HepG2 (cell line): ENCODE measurements around the gene DDX23. TPM values are rescaled to one million over a fixed set of nuclear protein-coding genes. Genes with fewer than 3 reads are reported as not detected.
A peak's percentile ranks its signal among the peaks of the same experiment; 100 is the strongest.

Source experiments
- ARID4A ChIP-seq: sonication (generic); formaldehyde crosslinking; IDR thresholded peaks from 2 replicates; pipeline ENCODE4 v1.5.0; 2020; ENCODE audit warnings: mild to moderate bottlenecking, missing genetic modification reagents, borderline replicate concordance
- ATAD3A ChIP-seq: sonication (generic); formaldehyde crosslinking; IDR thresholded peaks from 2 replicates; pipeline ENCODE4 v1.4.0; 2020; ENCODE audit warnings: missing genetic modification reagents
- E2F5 ChIP-seq: sonication (generic); formaldehyde crosslinking; conservative IDR thresholded peaks from 2 replicates; pipeline ENCODE4 v1.4.0; 2020; ENCODE audit warnings: missing genetic modification reagents
- FOXA1 ChIP-seq, 2 experiments: fragments of 450-650 bp in 1 of 2; sonication (generic) in 1 of 2; formaldehyde crosslinking in 1 of 2; IDR thresholded peaks; 2 replicates each; pipeline versions ENCODE4 v1.4.0 to v1.6.1; 2016 to 2020; ENCODE audit warnings: missing genetic modification reagents in 1 of 2
- FOXA3 ChIP-seq: IDR thresholded peaks from 2 replicates; pipeline ENCODE4 v1.6.1; 2016; ENCODE audit warnings: missing genetic modification reagents, missing compliant biosample characterization
- GMEB2 ChIP-seq: IDR thresholded peaks from 2 replicates; pipeline ENCODE4 v1.6.1; 2016; ENCODE audit warnings: missing biosample characterization, missing genetic modification reagents, low read depth
- HNF4A ChIP-seq: sonication (generic); formaldehyde crosslinking; IDR thresholded peaks from 2 replicates; pipeline ENCODE4 v1.4.0; 2020; ENCODE audit warnings: missing genetic modification reagents
- SNAPC2 ChIP-seq: sonication (generic); formaldehyde crosslinking; IDR thresholded peaks from 2 replicates; pipeline ENCODE4 v1.8.1; 2022; ENCODE audit warnings: mild to moderate bottlenecking, missing genetic modification reagents
- SRSF9 ChIP-seq: fragments of 200-400 bp; formaldehyde crosslinking; IDR thresholded peaks from 2 replicates; pipeline ENCODE4 v1.6.1; 2018; ENCODE audit warnings: borderline replicate concordance, mild to moderate bottlenecking, low read depth, low read length; ENCODE audit not compliant: insufficient read depth, poor library complexity, severe bottlenecking
- TOE1 ChIP-seq: sonication (generic); formaldehyde crosslinking; IDR thresholded peaks from 2 replicates; pipeline ENCODE4 v1.4.0; 2020; ENCODE audit warnings: mild to moderate bottlenecking, missing genetic modification reagents
- ZBTB43 ChIP-seq: sonication (generic); formaldehyde crosslinking; conservative IDR thresholded peaks from 2 replicates; pipeline ENCODE4 v1.4.0; 2020; ENCODE audit warnings: missing genetic modification reagents
- ZFY ChIP-seq: sonication (generic); formaldehyde crosslinking; IDR thresholded peaks from 2 replicates; pipeline ENCODE4 v1.4.0; 2020; ENCODE audit warnings: missing genetic modification reagents
- ZNF225 ChIP-seq: sonication (generic); formaldehyde crosslinking; IDR thresholded peaks from 2 replicates; pipeline ENCODE4 v1.4.0; 2020; ENCODE audit warnings: mild to moderate bottlenecking, missing genetic modification reagents
- ZNF512B ChIP-seq: sonication (generic); formaldehyde crosslinking; IDR thresholded peaks from 2 replicates; pipeline ENCODE4 v1.5.1; 2020; ENCODE audit warnings: missing genetic modification reagents, mild to moderate bottlenecking, borderline replicate concordance
- ZNF709 ChIP-seq: sonication (generic); formaldehyde crosslinking; IDR thresholded peaks from 2 replicates; pipeline ENCODE4 v1.5.0; 2020; ENCODE audit warnings: mild to moderate bottlenecking, missing genetic modification reagents
- ZNF790 ChIP-seq: sonication (generic); formaldehyde crosslinking; IDR thresholded peaks from 2 replicates; pipeline ENCODE4 v1.8.0; 2022; ENCODE audit warnings: missing genetic modification reagents, mild to moderate bottlenecking, borderline replicate concordance
- ZSCAN22 ChIP-seq: sonication (generic); formaldehyde crosslinking; IDR thresholded peaks from 2 replicates; pipeline ENCODE4 v1.4.0; 2020; ENCODE audit warnings: mild to moderate bottlenecking, missing genetic modification reagents
- polyA plus RNA-seq, 8 experiments: library from polyadenylated mRNA; depleted of rRNA in 3 of 8; stranded (reverse) in 7 of 8; unstranded in 1 of 8; fragments of >200 nt; fragmentation: Illumina TruSeq in 4 of 8; extraction: Trizol in 4 of 8; gene quantifications; 2 replicates each; pipeline versions ENCODE4 v1.2.1 to v1.2.3, GENCODE V29; 2011 to 2016; ENCODE audit warnings: low read depth in 4 of 8, missing spikeins in 1 of 8, mixed read lengths in 1 of 8; ENCODE audit not compliant: insufficient read depth in 1 of 8
- total RNA-seq, 5 experiments: library from RNA; depleted of rRNA; stranded (reverse); fragments of >200 nt; fragmentation: Illumina TruSeq; extraction: Trizol; gene quantifications; 2 replicates each; pipeline ENCODE4 v1.2.3, GENCODE V29; 2016; ENCODE audit warnings: low read depth in 1 of 5

Gene DDX23
- total and polyA plus RNA-seq, 2 of the 13 experiments (the other 11 are each of a cell fraction or from before 2014, with no cell fraction given) = 35.7 to 90.0 TPM

GRCh38 chr12:48851883-48852733 lies at the start of gene DDX23 (continued):
- no peak for TF ChIP-seq ZBTB43
- peak; percentile 89 for TF ChIP-seq ZNF225
- no peak for TF ChIP-seq SRSF9
- TF ChIP-seq ARID4A (CRISPR knock-in tag) = peak; percentile 91; the same call in 1 of the 2 replicates
- no peak for TF ChIP-seq ZNF709
- no peak for TF ChIP-seq SNAPC2 (CRISPR knock-in tag)
- peak; percentile 25; the same call in 1 of the 2 replicates for TF ChIP-seq HNF4A (CRISPR knock-in tag)
- TF ChIP-seq FOXA1 (IDR thresholded peaks at IDR 0.05) = no peak
- TF ChIP-seq FOXA1 (CRISPR knock-in tag; IDR thresholded peaks at IDR 0.05) = no peak
- peak; percentile 95 for TF ChIP-seq ZFY
- no peak for TF ChIP-seq TOE1 (CRISPR knock-in tag)
- TF ChIP-seq FOXA3 (CRISPR knock-in tag) = 0 out of 2 replicates have a peak, but pooled peaks have one; percentile 10
- TF ChIP-seq GMEB2 = peak; percentile 73
- TF ChIP-seq E2F5 (CRISPR knock-in tag) = no peak
- no peak for TF ChIP-seq ATAD3A (CRISPR knock-in tag)
- no peak for TF ChIP-seq ZNF790 (CRISPR knock-in tag)
- TF ChIP-seq ZNF512B = no peak
- TF ChIP-seq ZSCAN22 (CRISPR knock-in tag) = no peak
